Sigmoid colon (tissue), 7 donors: ENCODE data around the gene IP6K3. TPM values are rescaled to one million over a fixed set of nuclear protein-coding genes. Genes with fewer than 3 reads are reported as not detected.

Source experiments
- DNase-seq: peaks from one replicate; pipeline ENCODE4 v3.0.0-alpha.2; 2019
- H3K27ac ChIP-seq, 4 donors: fragments of 200-600 bp; sonication (generic); one replicate each; pipeline ENCODE4 v1.5.1; 2016 to 2019; ENCODE audit warnings: mild to moderate bottlenecking in 1 of 4
- H3K27me3 ChIP-seq, 3 donors: fragments of 200-600 bp; sonication (generic); one replicate each; pipeline ENCODE4 v1.5.1; 2019; ENCODE audit warnings: mild to moderate bottlenecking in 1 of 3
- H3K36me3 ChIP-seq, 4 donors: fragments of 200-600 bp; sonication (generic); one replicate each; pipeline ENCODE4 v1.5.1; 2016 to 2019
- H3K4me1 ChIP-seq, 4 donors: fragments of 200-600 bp; sonication (generic); one replicate each; pipeline ENCODE4 v1.5.1; 2017 to 2019
- H3K4me3 ChIP-seq, 4 donors: fragments of 200-600 bp; sonication (generic); one replicate each; pipeline ENCODE4 v1.5.1; 2017 to 2019; ENCODE audit warnings: mild to moderate bottlenecking in 2 of 4, moderate library complexity in 1 of 4
- H3K9me3 ChIP-seq, 4 donors: fragments of 200-600 bp in 3 of 4; sonication (generic) in 3 of 4; one replicate each; pipeline versions ENCODE4 v1.5.1 to v1.6.1; 2013 to 2019
- CTCF ChIP-seq, 4 experiments: fragments of 450-650 bp in 3 of 4; fragments of 200-600 bp in 1 of 4; IDR thresholded peaks; one replicate each; pipeline ENCODE4 v1.5.1; 2016 to 2019; ENCODE audit warnings: antibody characterized with exemption in 4 of 4, mild to moderate bottlenecking in 3 of 4, moderate library complexity in 2 of 4
- EP300 ChIP-seq, 4 donors: sonication (generic); formaldehyde crosslinking; IDR thresholded peaks; one replicate each; pipeline ENCODE4 v1.6.1; 2017; ENCODE audit warnings: antibody characterized with exemption in 4 of 4
- POLR2A ChIP-seq, 2 donors: fragments of 450-650 bp; IDR thresholded peaks; one replicate each; pipeline ENCODE4 v1.6.1; 2016; ENCODE audit warnings: antibody characterized with exemption in 2 of 2, mild to moderate bottlenecking in 2 of 2, moderate library complexity in 2 of 2
- POLR2AphosphoS5 ChIP-seq, 4 donors: sonication (generic); formaldehyde crosslinking; IDR thresholded peaks; one replicate each; pipeline ENCODE4 v1.6.1; 2017; ENCODE audit warnings: antibody characterized with exemption in 4 of 4
- WGBS, 2 donors: extraction: QIAGEN DNeasy Blood & Tissue Kit; methylation state at CpG; one replicate each; pipeline ENCODE4 v1.1.7; 2013; 5-methylcytosine and 5-hydroxymethylcytosine counted together
- intact Hi-C: fragments of 100-400 bp; cut with DNase I; formaldehyde crosslinking; loops from one replicate; pipeline ENCODE4 v1.15.1; 2023
- polyA plus RNA-seq, 3 donors: library from polyadenylated mRNA; stranded (reverse); fragments of 200-250 nt; gene quantifications; one replicate each; pipeline ENCODE4 v1.2.3, GENCODE V29; 2013
- total RNA-seq, 4 donors: library from RNA; depleted of rRNA; stranded (reverse); fragments of >200 nt; gene quantifications; one replicate each; pipeline ENCODE4 v1.1.0, GENCODE V29; 2016
- donor health status: healthy with polysubstance abuse.
- donor health status: Bipolar disorder and iron deficiency.
- donor health status: healthy.

IP6K3 gene
- total and polyA plus RNA-seq, 7 donors = 0.46 to 10.3 (median 4.9) TPM

GRCh38 chr6:33740794-33741193 lies 5.9 kb downstream of the IP6K3 start:
- intact Hi-C loops = no loop called here
- 88 to 92% methylated on average over 5 of the region's 5 CpGs for WGBS, 2 donors
- Histone ChIP-seq H3K36me3 (peaks cover 0 to 19% (median 0%) of the 10 kb centered on the region in 4 donors), H3K4me1 (peaks cover 0 to 42% (median 24%) of the 10 kb centered on the region in 4 donors), H3K9me3 (no peaks in the 10 kb centered on the region), H3K27ac (no peak overlapping the region), H3K4me3 (no peak overlapping the region), H3K27me3 (no peaks in the 10 kb centered on the region)
- no peak for TF ChIP-seq CTCF (IDR thresholded peaks at IDR 0.05)
- DNase-seq = no peak

- no peak for DNase-seq
- intact Hi-C loops = no loop called here
- Histone ChIP-seq H3K4me1 (peaks cover 0 to 36% (median 20%) of the 10 kb centered on the region in 4 donors), H3K9me3 (no peaks in the 10 kb centered on the region), H3K36me3 (peaks cover 0 to 25% (median 2%) of the 10 kb centered on the region in 4 donors), H3K27ac (peak overlapping the region in 2 of 4 donors; percentile 2 to 23), H3K4me3 (no peak overlapping the region), H3K27me3 (no peaks in the 10 kb centered on the region)
- 80 to 91% methylated on average over 6 of the region's 6 CpGs for WGBS, 2 donors
- TF ChIP-seq POLR2A (IDR thresholded peaks at IDR 0.05) = no peak
- no peak for TF ChIP-seq CTCF (IDR thresholded peaks at IDR 0.05)
- TF ChIP-seq EP300 (IDR thresholded peaks at IDR 0.05) = no peak
- no peak for TF ChIP-seq POLR2AphosphoS5 (IDR thresholded peaks at IDR 0.05)
Measured at GRCh38 chr6:33740204-33740608, 6.5 kb downstream of the IP6K3 start.

- H3K27me3 ChIP-seq = no peaks in the 10 kb centered on the region
- WGBS, 2 donors = 68 to 84% methylated on average over 5 of the region's 5 CpGs
- peak overlapping the region in 1 of 4 donors; percentile 23 for H3K27ac ChIP-seq
- no peak for DNase-seq
- intact Hi-C loops = no loop called here
- peaks cover 0 to 30% (median 14%) of the 10 kb centered on the region in 4 donors for H3K4me1 ChIP-seq
- TF ChIP-seq POLR2A (IDR thresholded peaks at IDR 0.05) (no peak), POLR2AphosphoS5 (IDR thresholded peaks at IDR 0.05) (peak in 1 of 4 donors; percentile 11), CTCF (IDR thresholded peaks at IDR 0.05) (no peak), EP300 (IDR thresholded peaks at IDR 0.05) (no peak)
- peaks cover 0 to 31% (median 5%) of the 10 kb centered on the region in 4 donors for H3K36me3 ChIP-seq
- H3K4me3 ChIP-seq = no peak overlapping the region
- H3K9me3 ChIP-seq = no peaks in the 10 kb centered on the region
Measured at GRCh38 chr6:33739571-33739970, 7.1 kb downstream of the IP6K3 start.

GRCh38 chr6:33738879-33739278 lies 7.8 kb downstream of the IP6K3 start:
- no peaks in the 10 kb centered on the region for H3K9me3 ChIP-seq
- no peak overlapping the region for H3K4me3 ChIP-seq
- peaks cover 0 to 24% (median 10%) of the 10 kb centered on the region in 4 donors for H3K4me1 ChIP-seq
- TF ChIP-seq POLR2A (IDR thresholded peaks at IDR 0.05) (no peak), CTCF (IDR thresholded peaks at IDR 0.05) (no peak), POLR2AphosphoS5 (IDR thresholded peaks at IDR 0.05) (no peak), EP300 (IDR thresholded peaks at IDR 0.05) (no peak)
- no peaks in the 10 kb centered on the region for H3K27me3 ChIP-seq
- no peak for DNase-seq
- intact Hi-C loops = no loop called here
- no peak overlapping the region for H3K27ac ChIP-seq
- peaks cover 0 to 37% (median 8%) of the 10 kb centered on the region in 4 donors for H3K36me3 ChIP-seq
- WGBS, 2 donors = 91 to 94% methylated on average over 5 of the region's 5 CpGs

- H3K36me3 ChIP-seq = peaks cover 0 to 44% (median 8%) of the 10 kb centered on the region in 4 donors
- no peak overlapping the region for H3K4me3 ChIP-seq
- intact Hi-C loops = no loop called here
- H3K4me1 ChIP-seq = peaks cover 0 to 17% (median 5%) of the 10 kb centered on the region in 4 donors
- TF ChIP-seq EP300 (IDR thresholded peaks at IDR 0.05) (no peak), POLR2A (IDR thresholded peaks at IDR 0.05) (no peak), POLR2AphosphoS5 (IDR thresholded peaks at IDR 0.05) (no peak), CTCF (IDR thresholded peaks at IDR 0.05) (no peak)
- DNase-seq = no peak
- H3K27ac ChIP-seq = no peak overlapping the region
- no peaks in the 10 kb centered on the region for H3K27me3 ChIP-seq
- WGBS, 2 donors = 30 to 67% methylated on average over 9 of the region's 9 CpGs
- no peaks in the 10 kb centered on the region for H3K9me3 ChIP-seq
Measured at GRCh38 chr6:33738153-33738552, 8.6 kb downstream of the IP6K3 start.
